Transverse colon (tissue), 4 donors: Measurements from ENCODE around the gene TRHDE.
"Not testable (repeated sequence)": the region's sequence is repeated elsewhere in the genome, so short reads cannot be mapped to it uniquely, and the experiment has no call there.

Source experiments
- CTCF ChIP-seq, 5 experiments: fragments of 200-600 bp in 3 of 5; fragments of 450-650 bp in 2 of 5; sonication (generic) in 3 of 5; IDR thresholded peaks; 1 replicate in 2 of 5; 2 replicates in 3 of 5; pipeline ENCODE4 v1.5.1; 2016 to 2017; ENCODE audit warnings: antibody characterized with exemption in 5 of 5, inconsistent platforms in 3 of 5, mild to moderate bottlenecking in 2 of 5, moderate library complexity in 1 of 5
- EP300 ChIP-seq: sonication (generic); formaldehyde crosslinking; IDR thresholded peaks from one replicate; pipeline ENCODE4 v1.6.1; 2017; ENCODE audit warnings: antibody characterized with exemption, low read depth
- POLR2A ChIP-seq: fragments of 450-650 bp; IDR thresholded peaks from one replicate; pipeline ENCODE4 v1.6.1; 2016; ENCODE audit warnings: antibody characterized with exemption, mild to moderate bottlenecking, moderate library complexity
- POLR2AphosphoS5 ChIP-seq, 3 donors: sonication (generic); formaldehyde crosslinking; IDR thresholded peaks; one replicate each; pipeline ENCODE4 v1.6.1; 2016; ENCODE audit warnings: antibody characterized with exemption in 3 of 3

- TF ChIP-seq CTCF (IDR thresholded peaks at IDR 0.05); POLR2AphosphoS5 (IDR thresholded peaks at IDR 0.05); POLR2A; EP300: not testable (repeated sequence)
These were observed 388.0 kb downstream of the TRHDE start for GRCh38 chr12:72660174-72660573.
